Peyer's patch (tissue), 4 donors: ENCODE measurements around the gene ANKFY1.

Source experiments
- CTCF ChIP-seq, 6 experiments: fragments of 450-650 bp in 4 of 6; fragments of 200-600 bp in 2 of 6; sonication (generic) in 1 of 6; IDR thresholded peaks; one replicate each; pipeline ENCODE4 v1.5.1; 2017 to 2019; ENCODE audit warnings: antibody characterized with exemption in 6 of 6, mild to moderate bottlenecking in 3 of 6, moderate library complexity in 1 of 6
- POLR2A ChIP-seq, 2 donors: fragments of 450-650 bp; IDR thresholded peaks; one replicate each; pipeline ENCODE4 v1.5.1; 2017; ENCODE audit warnings: antibody characterized with exemption in 2 of 2, mild to moderate bottlenecking in 2 of 2, moderate library complexity in 2 of 2

GRCh38 chr17:4269915-4270314 is 6.1 kb upstream of the ANKFY1 start:
- TF ChIP-seq POLR2A (IDR thresholded peaks at IDR 0.05) (no peak), CTCF (IDR thresholded peaks at IDR 0.05) (no peak)
